ENCODE results near the gene RNF222. TPM values are rescaled to one million over a fixed set of nuclear protein-coding genes. Genes with fewer than 3 reads are reported as not detected.
A peak's percentile ranks its signal among the peaks of the same experiment; 100 is the strongest.
"Not testable (repeated sequence)": the region's sequence is repeated elsewhere in the genome, so short reads cannot be mapped to it uniquely, and the experiment has no call there.

Gene RNF222
- total RNA-seq, 1 donor from 2014 or later = not detected

DNA sequence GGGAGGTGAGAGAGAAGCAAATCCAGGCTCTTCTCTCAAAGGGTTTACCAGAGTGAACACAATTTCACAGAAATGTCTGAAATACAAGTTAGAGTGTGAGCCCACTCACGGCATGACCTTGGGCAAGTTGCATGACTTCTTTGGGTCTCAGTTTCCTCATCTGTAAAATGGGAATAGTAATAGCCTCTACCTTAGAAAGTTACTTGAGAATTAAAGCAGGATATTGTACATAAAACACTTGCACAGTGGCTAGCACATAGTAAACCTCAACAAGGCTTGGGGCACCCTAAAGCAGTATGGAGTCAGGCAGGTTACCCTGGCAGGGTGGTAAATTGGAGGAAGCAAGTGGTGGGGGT lies 13.2 kb upstream of the RNF222 start:
- no peak for DNase-seq

DNA sequence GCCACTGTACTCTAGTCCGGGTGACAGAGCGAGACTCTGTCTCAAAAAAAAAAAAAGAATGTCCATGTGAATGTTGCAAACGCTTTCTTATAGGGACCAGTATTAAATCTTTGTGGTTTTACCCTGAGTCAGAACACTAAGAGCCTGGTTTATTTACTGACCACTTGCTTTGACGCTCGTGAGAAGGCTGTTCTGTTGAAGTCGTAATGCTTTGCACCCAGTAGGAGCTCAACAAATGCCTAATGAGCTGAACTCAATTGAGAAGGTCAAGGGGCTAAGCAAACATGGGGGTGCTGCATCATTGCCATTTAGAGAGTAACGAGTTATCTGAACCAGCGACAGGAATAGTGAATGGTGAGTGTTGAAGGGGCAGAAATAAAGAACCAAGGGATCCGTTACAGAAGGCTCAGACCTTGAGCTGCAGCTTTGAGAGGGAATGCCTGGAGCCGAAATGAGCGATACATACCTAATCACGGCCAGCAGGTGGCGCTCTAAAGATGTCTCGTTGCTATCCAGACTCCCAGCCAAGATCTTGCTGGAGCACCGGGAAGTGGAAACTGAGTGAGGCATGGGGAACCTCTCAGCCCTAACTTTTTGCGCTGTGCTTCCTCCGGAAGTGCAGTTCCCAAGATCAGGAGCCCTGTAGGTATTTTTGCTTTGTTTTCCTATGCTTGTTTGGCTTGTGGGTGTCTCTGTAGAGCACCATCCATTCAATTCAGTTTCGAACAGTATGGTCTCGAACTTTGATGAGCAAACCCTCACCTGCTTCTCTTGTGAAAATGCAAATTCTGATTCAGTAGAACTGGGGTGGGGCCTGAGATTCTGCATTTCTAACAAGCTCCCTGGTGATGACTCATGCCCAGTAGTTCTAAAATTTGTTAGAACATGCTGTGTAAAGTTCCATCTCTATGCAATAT lies 12.6 kb upstream of the RNF222 start:
- DNase-seq = peak; percentile 93

DNA sequence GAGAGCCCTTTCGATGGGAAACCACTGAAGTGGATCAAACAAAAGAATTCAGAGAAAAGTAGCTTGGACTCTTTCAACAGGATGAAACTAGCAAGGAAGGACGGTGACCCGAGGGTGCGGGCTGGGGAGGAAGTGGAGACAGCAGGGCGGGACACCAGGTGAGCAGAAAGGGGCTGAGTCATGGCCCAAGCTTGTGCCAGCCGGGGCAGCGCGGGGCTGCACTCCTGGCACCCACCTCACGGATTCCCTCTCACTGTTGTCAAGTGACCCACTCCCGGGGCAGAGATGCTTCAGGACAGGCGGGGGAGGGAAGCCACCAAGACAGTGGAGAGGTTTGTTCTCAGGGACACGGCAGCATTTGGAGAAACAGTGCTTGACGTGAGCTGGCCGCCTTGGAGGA lies 10.7 kb upstream of the RNF222 start:
- no peak for DNase-seq

DNA sequence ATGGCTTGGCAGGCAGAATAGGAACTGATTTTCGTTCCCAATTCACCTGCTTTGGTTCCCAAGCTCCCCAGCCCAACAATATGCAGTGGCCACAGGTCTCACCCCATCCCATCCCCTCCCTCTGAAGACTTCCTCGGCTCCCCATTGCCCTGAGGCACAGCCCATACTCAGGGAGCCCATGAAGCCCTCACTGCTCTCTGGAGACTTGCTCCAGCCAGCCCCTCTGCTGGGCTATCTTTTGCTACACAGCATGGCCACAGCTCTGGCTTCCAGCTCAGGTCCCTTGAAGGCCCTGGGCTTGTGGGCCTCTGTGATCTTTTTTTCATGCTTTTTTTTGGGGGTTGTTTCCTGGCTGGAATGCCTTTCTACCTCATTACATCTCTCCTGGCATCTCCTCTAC lies 8.5 kb upstream of the RNF222 start:
- no peak for DNase-seq

DNA sequence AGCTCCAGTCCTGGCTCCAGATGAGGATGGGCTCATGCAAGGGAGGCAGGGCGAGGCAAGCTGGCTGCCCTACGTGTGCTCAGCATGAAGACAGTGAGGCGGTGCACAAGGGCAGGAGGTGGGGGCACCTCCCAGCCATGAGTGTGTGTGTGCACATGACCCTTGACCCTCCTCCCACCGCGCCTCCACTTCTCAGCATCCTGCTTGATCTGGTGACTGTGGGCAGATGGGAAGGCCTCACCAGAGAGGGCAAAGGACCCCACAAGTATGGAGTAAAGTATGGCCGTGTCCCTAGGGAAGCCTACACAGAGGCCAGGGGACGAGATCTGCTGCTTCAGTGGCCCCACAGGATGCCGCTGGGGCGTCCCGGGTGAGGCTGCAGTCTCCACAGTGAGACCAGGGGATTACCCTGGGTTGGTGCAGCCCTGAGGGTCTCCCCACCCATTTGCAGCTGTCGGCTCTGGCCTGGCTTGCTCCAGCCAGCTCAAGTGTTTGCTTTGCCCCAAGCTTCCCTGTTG lies 7.9 kb upstream of the RNF222 start:
- no peak for DNase-seq

DNA sequence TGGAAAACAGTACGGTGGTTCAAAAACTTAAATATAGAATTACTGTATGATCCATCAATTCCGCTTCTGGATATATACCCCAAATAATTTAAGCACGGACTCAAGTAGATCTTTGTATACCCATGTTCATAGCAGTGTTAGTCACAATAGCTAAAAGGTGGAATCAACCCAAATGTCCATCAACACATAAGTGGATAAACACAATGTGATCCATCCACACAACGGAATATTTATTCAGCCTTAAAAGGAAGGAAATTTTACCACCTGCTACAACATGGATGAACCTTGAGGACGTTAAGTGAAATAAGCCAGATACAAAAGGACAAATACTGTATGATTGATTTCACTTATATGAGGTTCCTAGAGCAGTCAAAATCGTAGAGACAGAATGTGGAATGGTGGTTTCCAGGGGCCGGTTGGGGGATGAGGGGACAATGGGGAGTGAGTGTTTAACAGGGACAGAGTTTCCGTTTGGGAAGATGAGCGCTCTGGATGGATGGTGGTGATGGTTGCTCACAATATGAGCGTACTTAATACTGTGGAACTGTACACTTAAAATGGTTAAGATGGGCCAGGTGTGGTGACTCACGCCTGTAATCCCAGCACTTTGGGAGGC lies 5.4 kb upstream of the RNF222 start:
- peak; percentile 34 for DNase-seq

DNA sequence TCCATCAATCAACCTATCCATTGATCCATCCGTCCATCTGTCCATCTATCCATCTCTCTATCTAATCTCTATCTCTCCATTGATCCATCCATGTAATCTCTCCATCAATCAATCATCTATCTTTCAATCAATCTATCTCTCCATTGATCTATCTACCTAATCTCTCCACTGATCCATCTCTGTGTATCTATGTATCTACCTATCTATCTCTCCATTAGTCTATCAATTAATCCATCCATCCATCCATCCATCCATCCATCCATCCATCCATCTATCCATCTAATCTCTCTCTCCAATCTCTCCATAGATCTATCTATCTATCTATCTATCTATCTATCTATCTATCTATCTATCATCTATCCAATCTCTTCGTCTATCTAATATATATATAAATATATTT lies 3.5 kb upstream of the RNF222 start:
- DNase-seq = no peak

DNA sequence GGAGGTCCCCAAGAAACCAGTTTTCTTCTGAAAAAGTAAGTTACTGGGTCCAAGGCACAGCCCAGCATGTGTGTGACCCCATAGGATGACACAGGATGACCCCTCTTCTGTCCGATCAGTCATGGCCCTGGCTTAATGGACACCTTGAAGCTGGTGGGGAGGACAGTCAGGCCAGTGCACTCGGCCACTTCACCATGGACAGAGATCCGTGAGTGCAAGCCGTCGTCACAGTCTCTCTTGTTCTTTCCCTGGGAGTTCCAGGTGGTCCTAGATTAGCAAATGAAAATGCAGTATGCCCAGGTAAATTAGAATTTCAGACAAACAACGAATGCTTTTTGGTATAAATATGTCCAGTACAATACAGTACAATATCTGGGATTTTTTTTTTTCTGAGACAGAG lies 1.4 kb upstream of the RNF222 start:
- no peak for DNase-seq

DNA sequence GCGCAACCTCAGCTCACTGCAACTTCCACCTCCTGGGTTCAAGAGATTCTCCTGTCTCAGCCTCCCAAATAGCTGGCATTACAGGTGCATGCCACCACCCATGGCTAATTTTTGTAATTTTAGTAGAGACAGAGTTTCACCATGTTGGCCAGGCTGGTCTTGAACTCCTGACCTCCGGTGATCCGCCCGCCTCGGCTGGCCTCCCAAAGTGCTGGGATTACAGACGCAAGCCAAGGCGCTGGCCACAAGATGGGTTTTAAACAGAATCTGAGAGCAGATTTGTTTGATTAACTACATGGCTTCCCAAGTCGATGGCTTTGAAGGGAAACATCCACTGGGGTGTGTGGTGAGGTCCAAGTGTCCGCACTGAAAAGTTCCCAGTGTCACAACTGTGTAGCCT lies 3.1 kb downstream of the RNF222 start:
- DNase-seq = not testable (repeated sequence)

DNA sequence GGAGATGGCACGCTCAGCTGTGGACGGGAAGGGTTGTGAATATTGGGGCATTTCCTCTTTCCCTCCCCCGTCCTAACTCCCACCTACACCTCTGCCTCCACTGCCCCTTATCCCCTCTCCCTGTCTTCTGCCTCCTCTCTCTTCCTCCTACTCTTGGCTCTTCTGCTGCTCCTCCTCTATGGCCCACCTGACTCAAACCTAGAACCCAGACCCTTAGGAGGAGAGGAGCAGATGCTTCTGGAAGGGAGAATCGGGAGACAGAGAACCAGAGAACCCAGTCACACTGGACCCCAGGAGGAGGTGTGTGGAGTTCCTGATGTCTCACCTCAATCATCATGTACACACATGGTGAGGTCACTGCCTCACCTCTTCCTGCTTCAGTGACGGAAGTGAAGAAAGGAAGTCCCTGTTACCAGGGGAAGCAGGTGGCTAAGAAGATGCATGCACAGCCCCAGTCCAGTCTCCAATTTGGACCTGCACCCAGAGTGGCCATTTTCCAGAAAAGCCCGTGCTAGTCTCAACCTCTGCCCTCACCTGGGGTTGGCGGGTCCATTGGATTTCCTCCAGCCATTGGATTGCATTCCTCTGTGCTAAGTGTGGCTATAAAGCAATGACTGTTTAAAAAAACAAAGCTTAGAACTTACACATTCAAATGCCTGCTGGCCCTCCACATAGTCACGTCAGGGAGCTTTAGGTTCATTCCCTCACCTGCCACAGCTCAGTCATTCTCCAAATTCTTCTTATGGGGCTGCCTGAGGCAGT lies 4.0 kb downstream of the RNF222 start:
- peak; percentile 26 for DNase-seq

DNA sequence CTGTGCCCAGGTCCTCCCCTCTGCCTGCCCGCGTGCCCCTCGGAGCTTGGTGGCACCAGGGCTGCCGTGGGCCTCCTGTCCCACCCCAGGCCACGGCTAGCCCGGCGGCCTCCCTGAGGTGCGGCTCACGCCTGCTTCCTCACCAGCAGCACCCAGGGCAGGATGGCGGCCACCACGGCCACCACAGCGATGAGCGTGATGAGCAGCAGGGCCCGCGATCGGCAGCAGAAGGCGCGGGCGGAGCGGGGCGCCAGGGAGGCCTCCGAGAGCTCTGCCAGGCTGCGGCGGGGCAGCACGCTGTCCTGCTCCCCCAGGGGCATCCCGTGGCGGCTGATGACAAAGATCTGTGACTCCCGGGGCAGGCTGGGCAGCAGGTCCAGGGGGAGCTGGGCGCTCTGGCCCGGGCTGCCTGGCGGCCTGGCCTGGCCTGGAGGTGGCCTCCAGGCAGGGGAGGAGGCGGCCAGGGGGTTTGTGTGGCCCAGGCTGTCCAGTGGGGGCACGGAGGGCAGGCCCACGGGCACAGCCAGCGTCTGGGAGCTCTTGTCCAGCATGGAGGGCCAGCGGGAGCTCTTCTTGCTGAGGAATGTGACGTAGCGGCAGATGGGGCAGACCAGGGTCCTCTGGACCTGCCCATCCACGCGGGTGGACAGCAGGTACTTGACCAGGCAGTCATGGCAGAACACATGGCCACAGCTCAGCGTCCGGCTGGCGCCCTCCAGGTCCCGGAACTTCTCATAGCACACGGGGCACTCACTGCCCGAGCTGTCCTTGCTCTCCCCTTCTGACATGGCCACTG lies 4.8 kb downstream of the RNF222 start:
- no peak for DNase-seq

DNA sequence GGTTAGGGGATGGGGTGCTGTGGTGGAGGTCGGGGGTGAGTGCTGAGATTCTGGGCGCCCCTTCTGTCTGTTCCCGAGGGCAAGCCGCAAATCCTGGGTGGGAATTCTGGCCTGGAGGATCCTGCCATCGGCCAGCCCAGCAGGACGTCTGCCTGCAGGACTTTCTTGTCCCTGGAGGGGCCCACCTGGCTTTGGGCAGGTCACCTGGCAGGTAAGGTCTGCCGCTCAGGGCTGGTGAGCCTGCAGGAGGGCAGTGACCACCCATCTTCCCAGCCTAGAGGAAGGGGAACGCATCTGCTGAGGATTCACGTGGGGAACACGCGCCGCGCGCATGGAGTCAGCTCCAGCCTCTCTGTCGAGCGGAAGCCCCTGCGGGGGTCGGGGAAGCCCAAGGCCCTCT lies 5.4 kb downstream of the RNF222 start:
- DNase-seq = no peak

DNA sequence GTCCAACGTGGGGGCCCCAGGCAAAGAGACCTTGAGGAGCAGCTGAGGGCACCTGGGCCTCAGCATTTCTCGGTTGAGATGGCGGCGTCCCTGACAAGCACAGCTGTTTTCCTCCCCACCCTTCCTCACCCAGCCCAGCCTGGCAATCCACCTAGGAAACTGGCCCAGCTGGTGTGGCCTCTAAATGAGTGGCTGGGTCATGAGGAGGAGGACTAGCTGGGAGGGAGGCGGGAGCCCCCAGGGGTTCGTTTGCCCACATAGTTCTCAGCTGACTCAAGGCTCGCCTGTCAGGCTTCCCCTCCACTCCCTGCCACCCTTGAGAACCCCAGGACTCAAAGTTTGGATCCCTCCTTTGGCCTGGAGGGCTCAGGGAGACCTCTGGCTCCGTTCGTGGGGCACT lies 5.9 kb downstream of the RNF222 start:
- DNase-seq = no peak

DNA sequence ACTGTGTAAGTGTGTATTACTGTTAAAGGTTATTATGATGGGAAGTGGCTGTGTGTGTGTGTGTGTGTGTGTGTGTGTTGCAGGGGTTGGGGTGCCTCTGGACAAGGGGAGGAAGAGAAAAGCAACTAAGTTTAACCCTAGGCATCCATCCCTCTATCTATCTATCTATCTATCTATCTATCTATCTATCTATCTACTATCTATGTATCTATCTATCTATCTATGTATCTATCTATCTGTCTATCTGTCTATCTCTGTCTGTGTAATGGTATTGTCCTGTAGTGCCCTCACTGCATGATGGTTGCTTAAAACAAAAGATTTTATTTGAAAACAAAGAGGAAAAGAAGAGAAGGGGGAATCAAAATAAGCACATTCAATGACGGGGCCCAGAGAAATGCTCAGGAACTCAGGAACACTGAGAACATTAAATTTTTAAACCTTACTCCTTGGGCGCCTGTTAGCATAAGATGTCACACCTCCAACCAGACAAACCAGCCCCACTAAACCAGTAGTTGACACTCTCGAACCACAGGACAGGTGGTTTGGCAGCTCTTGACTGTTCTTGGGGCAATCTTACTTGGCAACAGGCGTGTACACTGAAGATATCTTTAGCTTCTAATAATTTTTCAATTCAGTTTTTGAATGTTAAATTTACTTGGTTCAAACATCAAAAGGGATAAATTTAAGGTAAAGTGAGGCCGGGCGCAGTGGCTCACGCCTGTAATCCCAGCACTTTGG lies 9.5 kb downstream of the RNF222 start:
- no peak for DNase-seq

DNA sequence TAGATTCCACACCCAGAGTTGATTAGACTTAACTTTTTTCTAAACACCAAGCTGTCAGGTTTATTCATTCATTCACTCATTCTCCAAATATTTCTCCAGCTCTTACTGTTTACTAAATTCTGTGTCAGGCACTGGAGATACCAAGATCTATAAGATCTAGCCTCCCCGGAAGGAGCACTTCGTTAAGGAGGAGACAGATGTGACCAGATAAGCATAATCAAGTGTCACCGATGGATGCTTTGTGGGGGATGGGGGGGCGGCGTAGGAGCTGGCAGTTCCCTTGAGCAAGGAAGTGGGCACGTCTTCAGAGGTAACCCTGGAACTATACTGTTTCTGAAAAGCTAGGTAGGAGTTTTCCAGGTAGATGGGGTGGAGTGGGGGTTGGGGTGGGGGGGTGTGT lies 10.8 kb downstream of the RNF222 start:
- no peak for DNase-seq

DNA sequence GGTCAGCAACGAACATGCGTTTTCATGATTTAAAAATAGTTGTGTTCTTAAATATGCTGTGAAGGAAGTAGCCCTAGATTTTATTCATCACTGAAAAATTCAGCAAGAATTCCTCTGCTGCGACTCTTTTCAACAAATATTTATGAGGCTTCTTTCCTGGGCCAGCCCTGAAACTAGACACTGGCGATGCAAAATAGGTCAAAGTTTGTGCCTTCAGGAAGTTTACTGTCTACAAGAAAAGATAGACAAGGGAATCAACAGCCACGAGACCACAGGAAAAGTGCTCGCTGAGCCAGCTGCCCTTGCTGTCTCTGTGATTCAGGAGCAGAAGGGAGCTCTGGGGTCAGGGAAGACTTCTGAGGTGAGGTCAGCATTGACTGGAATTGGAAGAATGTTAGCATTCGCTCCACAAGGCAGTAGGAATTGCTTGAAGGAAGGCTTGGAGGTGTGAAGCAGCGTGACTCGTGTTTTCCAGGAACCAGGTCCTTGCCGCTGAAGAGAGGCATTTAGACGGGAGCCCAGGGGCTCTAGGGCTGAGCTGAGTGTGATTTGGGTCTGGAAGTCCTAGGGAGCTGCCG lies 12.7 kb downstream of the RNF222 start:
- peak; percentile 68 for DNase-seq

DNA sequence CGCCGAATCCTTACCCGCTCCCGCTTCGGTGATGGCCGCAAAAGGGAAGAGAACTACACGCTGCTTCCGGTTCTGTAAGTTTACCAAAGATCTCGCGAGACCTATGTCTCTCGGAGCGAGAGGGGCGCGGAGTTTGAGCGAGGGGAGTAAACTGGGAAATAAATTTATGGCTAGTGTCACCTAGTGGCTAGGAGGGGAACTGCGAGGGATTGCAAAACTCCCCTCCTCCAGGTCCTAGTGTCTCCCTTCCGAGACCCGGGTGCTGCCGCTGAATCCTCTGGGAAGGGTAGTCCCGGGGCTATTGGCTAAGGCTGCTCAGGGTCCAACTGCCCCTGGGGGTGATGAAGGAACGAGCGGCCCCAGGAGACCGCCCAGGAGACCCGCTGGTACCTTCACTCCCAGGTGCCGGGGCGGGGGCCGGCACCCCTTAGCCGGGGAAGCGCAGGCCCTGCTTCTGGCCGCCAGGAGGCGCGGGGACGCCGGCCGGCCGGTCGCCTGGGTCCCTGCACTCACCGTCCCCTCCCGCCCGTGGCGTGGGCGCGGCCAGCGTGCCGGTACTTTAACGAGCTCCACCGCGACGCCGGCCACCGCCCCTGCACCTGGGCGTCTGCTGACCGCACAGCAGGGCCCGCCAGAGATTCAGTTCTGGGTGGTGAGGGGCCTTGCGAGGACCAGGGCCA lies 14.3 kb downstream of the RNF222 start, which contains the start of gene RPL26:
TSS of gene RPL26 (minus strand) at position 51 of the 680 bp plus-strand sequence. CDS start 883 bp downstream, outside the sequence.
- peak; percentile 99 for DNase-seq

DNA sequence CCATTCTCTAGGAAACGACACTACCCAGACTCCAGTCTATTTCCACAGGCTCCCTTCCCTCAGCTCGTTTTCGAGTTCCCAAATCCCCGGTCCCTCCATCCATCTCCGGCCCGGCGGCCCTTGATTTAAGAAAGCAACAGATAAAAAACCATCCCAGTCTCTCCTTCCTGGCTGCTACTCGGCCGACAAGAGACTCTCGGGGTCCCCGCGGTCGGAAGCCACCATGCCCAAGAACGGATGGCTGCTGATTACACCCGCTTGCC lies 14.8 kb downstream of the RNF222 start:
- no peak for DNase-seq

DNA sequence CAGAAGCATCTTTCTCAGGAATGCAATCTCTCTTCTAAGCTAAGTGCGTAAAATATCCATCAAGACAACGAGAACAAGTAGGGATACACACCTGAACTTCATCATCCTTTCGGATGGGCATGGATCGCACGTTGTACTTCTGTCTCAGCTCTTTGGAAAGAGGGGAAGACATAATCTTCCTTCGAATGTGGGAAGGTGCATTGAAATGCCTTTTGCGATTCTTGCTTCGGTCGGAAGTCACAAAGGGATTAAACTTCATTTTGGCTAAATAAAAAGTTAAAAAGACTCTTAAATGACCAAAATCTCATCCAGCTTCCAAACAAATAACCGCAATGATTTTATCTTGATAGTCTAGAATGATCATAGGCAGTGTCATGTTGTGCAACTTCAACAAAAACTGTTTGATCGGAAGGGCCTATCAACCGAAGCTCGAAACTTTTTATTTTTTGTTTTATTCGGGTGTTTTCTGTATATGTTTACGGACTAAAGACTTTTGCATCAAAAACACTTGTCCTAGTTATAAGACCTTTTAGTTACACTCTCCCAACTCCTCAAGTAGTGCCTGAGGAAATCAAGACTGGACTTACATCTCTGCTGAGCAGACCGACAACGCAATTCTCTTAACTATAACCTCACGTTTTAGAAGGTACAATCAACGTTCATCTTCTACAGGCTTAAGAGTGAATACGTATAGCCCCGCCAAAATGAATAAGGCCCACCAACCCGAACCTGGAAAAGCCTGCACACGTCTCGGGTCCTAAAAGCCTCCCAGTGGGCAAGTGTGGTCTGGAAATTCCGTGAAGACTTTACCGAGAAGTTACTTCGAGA lies 15.4 kb downstream of the RNF222 start:
- DNase-seq = peak; percentile 43

DNA sequence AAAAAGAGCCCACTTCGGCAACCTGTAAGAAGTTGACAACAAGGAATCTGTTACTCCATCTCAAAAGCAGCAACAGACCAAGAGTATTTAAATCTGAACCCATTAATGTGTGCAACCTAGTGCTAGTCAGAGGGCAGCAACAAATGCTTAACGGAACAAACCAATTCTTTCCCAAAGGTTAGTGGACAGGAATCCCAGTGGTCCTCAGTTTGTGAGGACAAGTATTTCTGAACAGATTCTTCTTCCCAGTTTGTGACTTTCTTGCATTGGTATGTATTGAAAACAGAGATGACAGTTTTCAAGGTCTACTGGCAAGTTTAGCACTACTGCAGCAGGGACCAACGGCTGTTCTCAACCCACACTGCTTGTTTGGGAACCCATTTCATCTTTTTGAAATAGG lies 17.6 kb downstream of the RNF222 start:
- DNase-seq = no peak
